HEK293 (cell line): ENCODE data around the gene ACTR3.

Experiments used
- CTCF ChIA-PET: fragments of 350-600 bp; formaldehyde crosslinking; extraction: SDS; loops from one replicate; lab custom pipeline; 2021; ENCODE audit warnings: antibody characterized with exemption; lab: Yijun Ruan, JAX
- POLR2A ChIA-PET: fragments of 300-600 bp; formaldehyde crosslinking; extraction: SDS; loops from one replicate; lab custom pipeline; 2020; ENCODE audit warnings: antibody characterized with exemption, inconsistent platforms; lab: Yijun Ruan, JAX
- H3K27ac ChIP-seq: fragments of 200-500 bp; sonication (Bioruptor generic); 2 replicates; pipeline ENCODE4 v1.5.1; 2014; ENCODE audit warnings: low read depth, low read length, control low read depth, inconsistent platforms; ENCODE audit errors: extremely low read depth
- H3K36me3 ChIP-seq, 2 experiments: fragments of 200-500 bp in 1 of 2; sonication (Bioruptor generic) in 1 of 2; 1 replicate in 1 of 2; 2 replicates in 1 of 2; pipeline ENCODE4 v1.5.1; 2014 to 2017; ENCODE audit warnings: inconsistent platforms in 2 of 2, low read length in 2 of 2; ENCODE audit not compliant: control insufficient read depth in 2 of 2, insufficient read depth in 1 of 2
- H3K4me1 ChIP-seq: fragments of 200-500 bp; sonication (Bioruptor generic); 2 replicates; pipeline ENCODE4 v1.5.1; 2014; ENCODE audit warnings: mild to moderate bottlenecking, low read length, inconsistent platforms; ENCODE audit not compliant: control insufficient read depth, insufficient read depth
- H3K4me3 ChIP-seq: 2 replicates; pipeline ENCODE4 v1.5.1; 2011; ENCODE audit warnings: low read depth, mild to moderate bottlenecking, control low read depth, low read length, moderate library complexity
- H3K9me3 ChIP-seq: fragments of 200-500 bp; sonication (Bioruptor generic); 2 replicates; pipeline ENCODE4 v1.5.1; 2014; ENCODE audit warnings: low read depth, low read length, inconsistent platforms; ENCODE audit not compliant: control insufficient read depth, insufficient read depth
- KLF10 ChIP-seq: fragments of 450-650 bp; IDR thresholded peaks from 2 replicates; pipeline ENCODE4 v1.5.1; 2018; ENCODE audit warnings: missing biosample characterization, mild to moderate bottlenecking, missing genetic modification characterization
- ZBTB17 ChIP-seq: fragments of 450-650 bp; formaldehyde crosslinking; IDR thresholded peaks from 2 replicates; pipeline ENCODE4 v1.5.1; 2016; ENCODE audit warnings: missing biosample characterization, missing genetic modification characterization
- ZFP3 ChIP-seq: fragments of 450-650 bp; formaldehyde crosslinking; IDR thresholded peaks from 2 replicates; pipeline ENCODE4 v1.5.1; 2016; ENCODE audit warnings: low read depth, missing biosample characterization, missing genetic modification characterization
- ZFP41 ChIP-seq: fragments of 450-650 bp; formaldehyde crosslinking; IDR thresholded peaks from 2 replicates; pipeline ENCODE4 v1.5.1; 2016; ENCODE audit warnings: missing biosample characterization, missing genetic modification characterization, borderline replicate concordance
- ZNF274 ChIP-seq, 2 experiments: fragments of 200-500 bp in 1 of 2; fragments of 450-650 bp in 1 of 2; sonication (Bioruptor generic) in 1 of 2; formaldehyde crosslinking in 1 of 2; IDR thresholded peaks; 2 replicates each; pipeline versions ENCODE4 v1.5.1 to v1.6.1; 2014 to 2016; ENCODE audit warnings: borderline replicate concordance in 1 of 2, inconsistent platforms in 1 of 2, low read length in 1 of 2, missing biosample characterization in 1 of 2, missing genetic modification characterization in 1 of 2
- ZNF324 ChIP-seq: fragments of 450-650 bp; formaldehyde crosslinking; IDR thresholded peaks from 2 replicates; pipeline ENCODE4 v1.5.1; 2016; ENCODE audit warnings: missing biosample characterization, missing genetic modification characterization
- ZNF404 ChIP-seq: fragments of 450-650 bp; formaldehyde crosslinking; IDR thresholded peaks from 2 replicates; pipeline ENCODE4 v1.5.1; 2017; ENCODE audit warnings: missing biosample characterization, missing genetic modification characterization
- ZNF501 ChIP-seq: fragments of 450-650 bp; formaldehyde crosslinking; IDR thresholded peaks from 2 replicates; pipeline ENCODE4 v1.5.1; 2016; ENCODE audit warnings: missing biosample characterization, missing genetic modification characterization
- ZNF521 ChIP-seq: fragments of 450-650 bp; formaldehyde crosslinking; IDR thresholded peaks from 2 replicates; pipeline ENCODE4 v1.5.1; 2017; ENCODE audit warnings: missing biosample characterization, mild to moderate bottlenecking, missing genetic modification characterization
- ZNF549 ChIP-seq: fragments of 450-650 bp; IDR thresholded peaks from 2 replicates; pipeline ENCODE4 v1.5.1; 2018; ENCODE audit warnings: missing biosample characterization, missing genetic modification characterization, mild to moderate bottlenecking, inconsistent platforms, moderate library complexity
- ZNF707 ChIP-seq: fragments of 450-650 bp; formaldehyde crosslinking; IDR thresholded peaks from 2 replicates; pipeline ENCODE4 v1.5.1; 2016; ENCODE audit warnings: missing biosample characterization, missing genetic modification characterization
- ZNF76 ChIP-seq: fragments of 450-650 bp; formaldehyde crosslinking; IDR thresholded peaks from 2 replicates; pipeline ENCODE4; 2016; ENCODE audit warnings: low read depth, missing biosample characterization, missing genetic modification characterization, borderline replicate concordance
- ZNF768 ChIP-seq: fragments of 450-650 bp; formaldehyde crosslinking; IDR thresholded peaks from 2 replicates; pipeline ENCODE4 v1.5.1; 2018; ENCODE audit warnings: missing biosample characterization, mild to moderate bottlenecking, missing genetic modification characterization
- ZNF843 ChIP-seq: fragments of 450-650 bp; formaldehyde crosslinking; IDR thresholded peaks from 2 replicates; pipeline ENCODE4 v1.5.1; 2016; ENCODE audit warnings: missing biosample characterization, missing genetic modification characterization
- TF ChIP-seq, protein P1 (sequence below): IDR thresholded peaks from 2 replicates; pipeline ENCODE4 v1.6.1; 2011; ENCODE audit warnings: mild to moderate bottlenecking, low read depth, low read length, borderline replicate concordance
- TF ChIP-seq, protein P2 (sequence below): fragments of 450-650 bp; formaldehyde crosslinking; IDR thresholded peaks from 2 replicates; pipeline ENCODE4 v1.5.1; 2017; ENCODE audit warnings: missing biosample characterization, missing genetic modification characterization
- TF ChIP-seq, protein P3 (sequence below): fragments of 450-650 bp; formaldehyde crosslinking; IDR thresholded peaks from 2 replicates; pipeline ENCODE4 v1.5.1; 2016; ENCODE audit warnings: missing biosample characterization, missing genetic modification characterization, borderline replicate concordance
- TF ChIP-seq, protein P4 (sequence below): fragments of 450-650 bp; formaldehyde crosslinking; IDR thresholded peaks from 2 replicates; pipeline ENCODE4 v1.5.1; 2016; ENCODE audit warnings: missing biosample characterization, missing genetic modification characterization

ACTR3 gene

DNA sequence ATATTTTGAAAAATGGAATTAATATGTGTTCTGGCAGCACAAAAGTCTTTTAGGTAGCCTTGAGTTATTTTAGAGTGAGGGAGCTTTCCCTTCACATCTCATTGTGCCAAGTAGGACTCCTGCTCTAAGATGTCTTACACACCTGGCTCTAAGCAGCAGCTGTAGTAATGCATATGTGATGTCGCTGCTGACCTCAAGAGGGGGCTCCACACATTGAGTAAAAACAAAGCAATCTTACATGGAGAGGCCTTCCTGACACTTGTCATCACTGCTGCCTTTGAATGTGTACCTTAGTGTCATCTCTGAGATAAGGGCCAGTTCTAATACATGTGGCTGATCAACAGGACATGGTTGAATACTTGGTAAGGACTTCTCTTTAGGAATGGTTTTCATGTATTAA, 75.8 kb downstream of the ACTR3 start:
- H3K4me1 ChIP-seq: peaks cover 3% of the 10 kb centered on the region; the same call in 1 of the 2 replicates
- H3K4me3 ChIP-seq: no peak overlapping the region
- CTCF ChIA-PET: interaction anchor here (0.5 to 2.3 kb wide), 12 partner anchors 10 to 585 kb away, joined by 3 to 11 read pairs (median 4); no protein-coding TSS in a partner anchor
- TF ChIP-seq, protein P1, sequence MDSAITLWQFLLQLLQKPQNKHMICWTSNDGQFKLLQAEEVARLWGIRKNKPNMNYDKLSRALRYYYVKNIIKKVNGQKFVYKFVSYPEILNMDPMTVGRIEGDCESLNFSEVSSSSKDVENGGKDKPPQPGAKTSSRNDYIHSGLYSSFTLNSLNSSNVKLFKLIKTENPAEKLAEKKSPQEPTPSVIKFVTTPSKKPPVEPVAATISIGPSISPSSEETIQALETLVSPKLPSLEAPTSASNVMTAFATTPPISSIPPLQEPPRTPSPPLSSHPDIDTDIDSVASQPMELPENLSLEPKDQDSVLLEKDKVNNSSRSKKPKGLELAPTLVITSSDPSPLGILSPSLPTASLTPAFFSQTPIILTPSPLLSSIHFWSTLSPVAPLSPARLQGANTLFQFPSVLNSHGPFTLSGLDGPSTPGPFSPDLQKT: no peak
- POLR2A ChIA-PET: interaction anchor here (0.6 to 0.7 kb wide), 2 partner anchors 76 to 195 kb away, joined by 3 read pairs; partner anchors contain the start of gene ACTR3
- H3K27ac ChIP-seq: no peak overlapping the region
- no peaks in the 10 kb centered on the region for H3K9me3 ChIP-seq
- no peaks in the 10 kb centered on the region for H3K36me3 ChIP-seq

DNA sequence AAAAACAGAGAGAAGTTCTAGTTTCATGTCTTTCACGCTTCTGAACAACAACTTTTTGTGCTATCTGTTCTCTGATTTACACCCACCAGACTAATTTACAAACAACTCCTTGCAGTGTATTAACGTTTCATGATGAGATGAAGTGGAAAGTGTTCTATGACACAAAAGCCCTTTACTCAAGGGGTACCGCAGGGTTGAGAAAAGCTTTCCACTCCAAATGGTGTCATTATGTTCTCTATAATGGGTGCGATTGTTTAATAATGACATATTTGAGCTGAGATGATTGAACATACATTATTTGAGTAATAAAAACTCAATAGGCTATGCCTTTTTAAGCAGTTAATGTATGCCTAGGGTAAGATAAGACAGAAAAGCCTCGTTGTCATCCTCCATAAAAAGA, 76.3 kb downstream of the ACTR3 start:
- Histone ChIP-seq H3K36me3 (no peaks in the 10 kb centered on the region), H3K9me3 (no peaks in the 10 kb centered on the region), H3K27ac (no peak overlapping the region), H3K4me3 (no peak overlapping the region), H3K4me1 (peaks cover 3% of the 10 kb centered on the region; the same call in 1 of the 2 replicates)
- ChIA-PET CTCF (interaction anchor here (0.5 to 2.3 kb wide), 6 partner anchors 9 to 47 kb away, joined by 3 to 9 read pairs (median 6); no protein-coding TSS in a partner anchor), POLR2A (interaction anchor here (0.6 kb wide), 1 partner anchor 195 kb away, joined by 3 read pairs; no protein-coding TSS in a partner anchor)
- TF ChIP-seq ZNF707 (no peak), ZNF324 (tag by site-specific recombination) (no peak), ZNF843 (tag by site-specific recombination) (no peak), ZNF76 (tag by site-specific recombination) (no peak), ZNF549 (tag by site-specific recombination) (no peak), ZFP41 (tag by site-specific recombination) (no peak), KLF10 (tag by site-specific recombination) (no peak), ZBTB17 (tag by site-specific recombination) (no peak), ZNF404 (tag by site-specific recombination) (no peak), ZFP3 (no peak), ZNF768 (tag by site-specific recombination) (no peak), ZNF274 (IDR thresholded peaks at IDR 0.05; ENCODE audit: low read length) (no peak), ZNF274 (tag by site-specific recombination; IDR thresholded peaks at IDR 0.05; ENCODE audit: borderline replicate concordance) (no peak), ZNF521 (tag by site-specific recombination) (no peak), ZNF501 (tag by site-specific recombination) (no peak)
- TF ChIP-seq, protein P2, sequence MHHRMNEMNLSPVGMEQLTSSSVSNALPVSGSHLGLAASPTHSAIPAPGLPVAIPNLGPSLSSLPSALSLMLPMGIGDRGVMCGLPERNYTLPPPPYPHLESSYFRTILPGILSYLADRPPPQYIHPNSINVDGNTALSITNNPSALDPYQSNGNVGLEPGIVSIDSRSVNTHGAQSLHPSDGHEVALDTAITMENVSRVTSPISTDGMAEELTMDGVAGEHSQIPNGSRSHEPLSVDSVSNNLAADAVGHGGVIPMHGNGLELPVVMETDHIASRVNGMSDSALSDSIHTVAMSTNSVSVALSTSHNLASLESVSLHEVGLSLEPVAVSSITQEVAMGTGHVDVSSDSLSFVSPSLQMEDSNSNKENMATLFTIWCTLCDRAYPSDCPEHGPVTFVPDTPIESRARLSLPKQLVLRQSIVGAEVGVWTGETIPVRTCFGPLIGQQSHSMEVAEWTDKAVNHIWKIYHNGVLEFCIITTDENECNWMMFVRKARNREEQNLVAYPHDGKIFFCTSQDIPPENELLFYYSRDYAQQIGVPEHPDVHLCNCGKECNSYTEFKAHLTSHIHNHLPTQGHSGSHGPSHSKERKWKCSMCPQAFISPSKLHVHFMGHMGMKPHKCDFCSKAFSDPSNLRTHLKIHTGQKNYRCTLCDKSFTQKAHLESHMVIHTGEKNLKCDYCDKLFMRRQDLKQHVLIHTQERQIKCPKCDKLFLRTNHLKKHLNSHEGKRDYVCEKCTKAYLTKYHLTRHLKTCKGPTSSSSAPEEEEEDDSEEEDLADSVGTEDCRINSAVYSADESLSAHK: no peak
- TF ChIP-seq, protein P3, sequence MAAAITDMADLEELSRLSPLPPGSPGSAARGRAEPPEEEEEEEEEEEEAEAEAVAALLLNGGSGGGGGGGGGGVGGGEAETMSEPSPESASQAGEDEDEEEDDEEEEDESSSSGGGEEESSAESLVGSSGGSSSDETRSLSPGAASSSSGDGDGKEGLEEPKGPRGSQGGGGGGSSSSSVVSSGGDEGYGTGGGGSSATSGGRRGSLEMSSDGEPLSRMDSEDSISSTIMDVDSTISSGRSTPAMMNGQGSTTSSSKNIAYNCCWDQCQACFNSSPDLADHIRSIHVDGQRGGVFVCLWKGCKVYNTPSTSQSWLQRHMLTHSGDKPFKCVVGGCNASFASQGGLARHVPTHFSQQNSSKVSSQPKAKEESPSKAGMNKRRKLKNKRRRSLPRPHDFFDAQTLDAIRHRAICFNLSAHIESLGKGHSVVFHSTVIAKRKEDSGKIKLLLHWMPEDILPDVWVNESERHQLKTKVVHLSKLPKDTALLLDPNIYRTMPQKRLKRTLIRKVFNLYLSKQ (tag by site-specific recombination): no peak
- TF ChIP-seq, protein P4, sequence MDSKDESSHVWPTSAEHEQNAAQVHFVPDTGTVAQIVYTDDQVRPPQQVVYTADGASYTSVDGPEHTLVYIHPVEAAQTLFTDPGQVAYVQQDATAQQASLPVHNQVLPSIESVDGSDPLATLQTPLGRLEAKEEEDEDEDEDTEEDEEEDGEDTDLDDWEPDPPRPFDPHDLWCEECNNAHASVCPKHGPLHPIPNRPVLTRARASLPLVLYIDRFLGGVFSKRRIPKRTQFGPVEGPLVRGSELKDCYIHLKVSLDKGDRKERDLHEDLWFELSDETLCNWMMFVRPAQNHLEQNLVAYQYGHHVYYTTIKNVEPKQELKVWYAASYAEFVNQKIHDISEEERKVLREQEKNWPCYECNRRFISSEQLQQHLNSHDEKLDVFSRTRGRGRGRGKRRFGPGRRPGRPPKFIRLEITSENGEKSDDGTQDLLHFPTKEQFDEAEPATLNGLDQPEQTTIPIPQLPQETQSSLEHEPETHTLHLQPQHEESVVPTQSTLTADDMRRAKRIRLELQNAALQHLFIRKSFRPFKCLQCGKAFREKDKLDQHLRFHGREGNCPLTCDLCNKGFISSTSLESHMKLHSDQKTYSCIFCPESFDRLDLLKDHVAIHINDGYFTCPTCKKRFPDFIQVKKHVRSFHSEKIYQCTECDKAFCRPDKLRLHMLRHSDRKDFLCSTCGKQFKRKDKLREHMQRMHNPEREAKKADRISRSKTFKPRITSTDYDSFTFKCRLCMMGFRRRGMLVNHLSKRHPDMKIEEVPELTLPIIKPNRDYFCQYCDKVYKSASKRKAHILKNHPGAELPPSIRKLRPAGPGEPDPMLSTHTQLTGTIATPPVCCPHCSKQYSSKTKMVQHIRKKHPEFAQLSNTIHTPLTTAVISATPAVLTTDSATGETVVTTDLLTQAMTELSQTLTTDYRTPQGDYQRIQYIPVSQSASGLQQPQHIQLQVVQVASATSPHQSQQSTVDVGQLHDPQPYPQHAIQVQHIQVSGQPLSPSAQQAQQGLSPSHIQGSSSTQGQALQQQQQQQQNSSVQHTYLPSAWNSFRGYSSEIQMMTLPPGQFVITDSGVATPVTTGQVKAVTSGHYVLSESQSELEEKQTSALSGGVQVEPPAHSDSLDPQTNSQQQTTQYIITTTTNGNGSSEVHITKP: no peak
